Prostate gland (tissue), 2 donors: Measurements from ENCODE around the gene RFTN2.
"Not testable (repeated sequence)": the region's sequence is repeated elsewhere in the genome, so short reads cannot be mapped to it uniquely, and the experiment has no call there.

Experiments used
- CTCF ChIP-seq, 4 experiments: fragments of 200-600 bp in 2 of 4; fragments of 450-650 bp in 2 of 4; sonication (generic) in 2 of 4; IDR thresholded peaks; 1 replicate in 3 of 4; 2 replicates in 1 of 4; pipeline ENCODE4 v1.5.1; 2016 to 2019; ENCODE audit warnings: antibody characterized with exemption in 4 of 4, mild to moderate bottlenecking in 2 of 4, moderate library complexity in 2 of 4
- POLR2AphosphoS5 ChIP-seq: sonication (generic); formaldehyde crosslinking; IDR thresholded peaks from one replicate; pipeline ENCODE4 v1.6.1; 2017; ENCODE audit warnings: antibody characterized with exemption

GRCh38 chr2:197640571-197641122, 34.7 kb downstream of the RFTN2 start:
- TF ChIP-seq POLR2AphosphoS5; CTCF (IDR thresholded peaks at IDR 0.05): not testable (repeated sequence)
